ENCODE measurements around the gene CHD1L.

The CHD1L gene

GRCh38 chr1:147241934-147242448 is 493 bp upstream of the CHD1L start:
- Histone ChIP-seq H3K27me3 (no peaks in the 10 kb centered on the region), H3K36me3 (no peaks in the 10 kb centered on the region), H3K4me3 (peak overlapping the region; percentile 98 to 99), H3K27ac (peak overlapping the region; percentile 97 to 99), H3K9me3 (no peaks in the 10 kb centered on the region), H3K4me1 (peaks cover 0 to 31% (median 6%) of the 10 kb centered on the region in 4 donors)
- DNase-seq = no peak
- intact Hi-C loops (cut with DNase I; ENCODE audit: low total_unique reads) = loop anchor here (1.0 kb wide), 1 partner anchor 70 kb away; the partner anchor contains the start of gene PRKAB2
- no peak for TF ChIP-seq CTCF (IDR thresholded peaks at IDR 0.05)

GRCh38 chr1:147243228-147243685 is 773 bp downstream of the CHD1L start:
- TF ChIP-seq CTCF (IDR thresholded peaks at IDR 0.05) = no peak
- H3K27me3 ChIP-seq = no peaks in the 10 kb centered on the region
- H3K4me1 ChIP-seq = peaks cover 0 to 39% (median 11%) of the 10 kb centered on the region in 4 donors
- peak overlapping the region; percentile 98 to 99 for H3K4me3 ChIP-seq
- intact Hi-C loops (cut with DNase I; ENCODE audit: low total_unique reads) = no loop called here
- H3K27ac ChIP-seq = peak overlapping the region; percentile 97 to 99
- peak in 1 of 2 donors; percentile 46 for DNase-seq
- H3K9me3 ChIP-seq = no peaks in the 10 kb centered on the region
- H3K36me3 ChIP-seq = no peaks in the 10 kb centered on the region

- no peaks in the 10 kb centered on the region for H3K27me3 ChIP-seq
- H3K9me3 ChIP-seq = no peaks in the 10 kb centered on the region
- peak overlapping the region; percentile 98 to 99 for H3K4me3 ChIP-seq
- no peak for DNase-seq
- peak overlapping the region; percentile 97 to 99 for H3K27ac ChIP-seq
- peaks cover 0 to 39% (median 11%) of the 10 kb centered on the region in 4 donors for H3K4me1 ChIP-seq
- no peaks in the 10 kb centered on the region for H3K36me3 ChIP-seq
- TF ChIP-seq CTCF (IDR thresholded peaks at IDR 0.05) = no peak
- intact Hi-C loops (cut with DNase I; ENCODE audit: low total_unique reads) = no loop called here
These were observed 1.4 kb downstream of the CHD1L start for GRCh38 chr1:147243841-147244240.

GRCh38 chr1:147245129-147245528 is 2.6 kb downstream of the CHD1L start:
- H3K4me1 ChIP-seq = peaks cover 0 to 39% (median 11%) of the 10 kb centered on the region in 4 donors
- no peaks in the 10 kb centered on the region for H3K36me3 ChIP-seq
- no peaks in the 10 kb centered on the region for H3K9me3 ChIP-seq
- no peaks in the 10 kb centered on the region for H3K27me3 ChIP-seq
- no peak for TF ChIP-seq CTCF (IDR thresholded peaks at IDR 0.05)
- H3K27ac ChIP-seq = peak overlapping the region in 1 of 2 donors; percentile 99
- H3K4me3 ChIP-seq = no peak overlapping the region
- DNase-seq = no peak
- intact Hi-C loops (cut with DNase I; ENCODE audit: low total_unique reads) = no loop called here

GRCh38 chr1:147245586-147246021 is 3.1 kb downstream of the CHD1L start:
- intact Hi-C loops (cut with DNase I; ENCODE audit: low total_unique reads) = no loop called here
- no peak for TF ChIP-seq CTCF (IDR thresholded peaks at IDR 0.05)

More at GRCh38 chr1:147245586-147246021, 3.1 kb downstream of the CHD1L start:
- H3K27me3 ChIP-seq = no peaks in the 10 kb centered on the region
- H3K36me3 ChIP-seq = no peaks in the 10 kb centered on the region
- H3K9me3 ChIP-seq = no peaks in the 10 kb centered on the region
- H3K27ac ChIP-seq = peak overlapping the region in 1 of 2 donors; percentile 99
- H3K4me1 ChIP-seq = peaks cover 0 to 39% (median 11%) of the 10 kb centered on the region in 4 donors
- no peak overlapping the region for H3K4me3 ChIP-seq
- DNase-seq = no peak
